Femur (tissue), 1 donor: ENCODE results near the gene GRPEL2.

Experiments used
- DNase-seq: peaks from one replicate; pipeline ENCODE4 v3.0.0-alpha.2; 2017

The GRPEL2 gene

GRCh38 chr5:149358294-149358651, 13.0 kb downstream of the GRPEL2 start:
- DNase-seq = peak; percentile 61

GRCh38 chr5:149358868-149359495, 13.7 kb downstream of the GRPEL2 start:
- no peak for DNase-seq

- no peak for DNase-seq
These were observed 15.0 kb downstream of the GRPEL2 start for GRCh38 chr5:149360272-149360671.

GRCh38 chr5:149362541-149362940, 17.2 kb downstream of the GRPEL2 start:
- DNase-seq = no peak

GRCh38 chr5:149363358-149363757, 18.1 kb downstream of the GRPEL2 start:
- no peak for DNase-seq

- DNase-seq = no peak
These were observed 18.6 kb downstream of the GRPEL2 start for GRCh38 chr5:149363936-149364335.

GRCh38 chr5:149364719-149365118, 19.4 kb downstream of the GRPEL2 start:
- no peak for DNase-seq

GRCh38 chr5:149365418-149365817, 20.1 kb downstream of the GRPEL2 start:
- DNase-seq = no peak

- DNase-seq = no peak
These were observed 20.9 kb downstream of the GRPEL2 start for GRCh38 chr5:149366169-149366729.

GRCh38 chr5:149367249-149367971, 22.1 kb downstream of the GRPEL2 start:
- peak; percentile 71 for DNase-seq

- no peak for DNase-seq
These were observed 22.8 kb downstream of the GRPEL2 start for GRCh38 chr5:149367972-149368645.

- DNase-seq = no peak
These were observed 25.6 kb downstream of the GRPEL2 start for GRCh38 chr5:149370878-149371277.

- DNase-seq = peak; percentile 66
These were observed 26.1 kb downstream of the GRPEL2 start for GRCh38 chr5:149371296-149371962.

GRCh38 chr5:149372076-149372795, 26.9 kb downstream of the GRPEL2 start:
- DNase-seq = no peak

- no peak for DNase-seq
These were observed 27.6 kb downstream of the GRPEL2 start for GRCh38 chr5:149372932-149373331.

- DNase-seq = no peak
These were observed 29.0 kb downstream of the GRPEL2 start for GRCh38 chr5:149374303-149374702.

GRCh38 chr5:149374801-149375200, 29.5 kb downstream of the GRPEL2 start:
- no peak for DNase-seq

GRCh38 chr5:149375434-149375833, 30.1 kb downstream of the GRPEL2 start:
- no peak for DNase-seq

- no peak for DNase-seq
These were observed 30.8 kb downstream of the GRPEL2 start for GRCh38 chr5:149376104-149376503.

GRCh38 chr5:149376711-149377447, 31.6 kb downstream of the GRPEL2 start:
- DNase-seq = no peak

- DNase-seq = no peak
These were observed 33.0 kb downstream of the GRPEL2 start for GRCh38 chr5:149378241-149378820.
